ENCODE data around the gene DVL2.

DVL2 gene

DNA sequence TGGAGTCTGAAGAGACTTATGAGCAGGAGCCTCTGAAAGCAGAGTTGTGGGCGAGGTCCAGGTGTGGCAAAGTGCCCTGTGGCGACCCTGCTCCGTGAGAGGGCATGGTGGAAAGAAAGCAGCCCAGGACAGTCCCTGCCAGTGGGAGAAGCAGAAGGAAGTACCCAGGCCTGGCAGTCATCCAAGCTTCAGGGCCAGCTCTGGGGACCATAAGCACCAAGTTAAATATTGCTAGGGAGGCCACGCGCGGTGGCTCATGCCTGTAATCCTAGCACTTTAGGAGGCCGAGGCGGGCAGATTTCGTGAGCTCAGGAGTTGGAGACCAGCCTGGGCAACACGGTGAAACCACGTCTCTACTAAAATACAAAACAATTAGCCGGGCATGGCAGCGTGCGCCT, 50.2 kb downstream of the DVL2 start:
- ChIA-PET POLR2A (interaction anchor here (0.5 to 1.5 kb wide), 2 partner anchors 27 to 37 kb away, joined by 3 to 7 read pairs; no protein-coding TSS in a partner anchor), CTCF (interaction anchor here (0.6 to 1.5 kb wide), 2 partner anchors 19 to 138 kb away, joined by 3 to 4 read pairs; no protein-coding TSS in a partner anchor)
- Histone ChIP-seq H3K4me3 (ENCODE audit: low read depth, low read length) (no peak overlapping the region), H3K36me3 (ENCODE audit: control insufficient read depth in 2 of 2, insufficient read depth in 1 of 2, low read length in 2 of 2) (no peaks in the 10 kb centered on the region), H3K4me1 (ENCODE audit: control insufficient read depth, insufficient read depth, low read length) (no peaks in the 10 kb centered on the region; the same call in 1 of the 2 replicates), H3K9me3 (ENCODE audit: control insufficient read depth, insufficient read depth, low read depth, low read length) (no peaks in the 10 kb centered on the region), H3K27ac (ENCODE audit: extremely low read depth, low read depth, low read length) (no peak overlapping the region)
- TF ChIP-seq ZBTB48 (tag by site-specific recombination; IDR thresholded peaks at IDR 0.05): 0 out of 2 replicates have a peak, but pooled peaks have one; percentile 18
- TF ChIP-seq, protein P1, sequence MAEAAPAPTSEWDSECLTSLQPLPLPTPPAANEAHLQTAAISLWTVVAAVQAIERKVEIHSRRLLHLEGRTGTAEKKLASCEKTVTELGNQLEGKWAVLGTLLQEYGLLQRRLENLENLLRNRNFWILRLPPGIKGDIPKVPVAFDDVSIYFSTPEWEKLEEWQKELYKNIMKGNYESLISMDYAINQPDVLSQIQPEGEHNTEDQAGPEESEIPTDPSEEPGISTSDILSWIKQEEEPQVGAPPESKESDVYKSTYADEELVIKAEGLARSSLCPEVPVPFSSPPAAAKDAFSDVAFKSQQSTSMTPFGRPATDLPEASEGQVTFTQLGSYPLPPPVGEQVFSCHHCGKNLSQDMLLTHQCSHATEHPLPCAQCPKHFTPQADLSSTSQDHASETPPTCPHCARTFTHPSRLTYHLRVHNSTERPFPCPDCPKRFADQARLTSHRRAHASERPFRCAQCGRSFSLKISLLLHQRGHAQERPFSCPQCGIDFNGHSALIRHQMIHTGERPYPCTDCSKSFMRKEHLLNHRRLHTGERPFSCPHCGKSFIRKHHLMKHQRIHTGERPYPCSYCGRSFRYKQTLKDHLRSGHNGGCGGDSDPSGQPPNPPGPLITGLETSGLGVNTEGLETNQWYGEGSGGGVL (tag by site-specific recombination; IDR thresholded peaks at IDR 0.05): no peak

DNA sequence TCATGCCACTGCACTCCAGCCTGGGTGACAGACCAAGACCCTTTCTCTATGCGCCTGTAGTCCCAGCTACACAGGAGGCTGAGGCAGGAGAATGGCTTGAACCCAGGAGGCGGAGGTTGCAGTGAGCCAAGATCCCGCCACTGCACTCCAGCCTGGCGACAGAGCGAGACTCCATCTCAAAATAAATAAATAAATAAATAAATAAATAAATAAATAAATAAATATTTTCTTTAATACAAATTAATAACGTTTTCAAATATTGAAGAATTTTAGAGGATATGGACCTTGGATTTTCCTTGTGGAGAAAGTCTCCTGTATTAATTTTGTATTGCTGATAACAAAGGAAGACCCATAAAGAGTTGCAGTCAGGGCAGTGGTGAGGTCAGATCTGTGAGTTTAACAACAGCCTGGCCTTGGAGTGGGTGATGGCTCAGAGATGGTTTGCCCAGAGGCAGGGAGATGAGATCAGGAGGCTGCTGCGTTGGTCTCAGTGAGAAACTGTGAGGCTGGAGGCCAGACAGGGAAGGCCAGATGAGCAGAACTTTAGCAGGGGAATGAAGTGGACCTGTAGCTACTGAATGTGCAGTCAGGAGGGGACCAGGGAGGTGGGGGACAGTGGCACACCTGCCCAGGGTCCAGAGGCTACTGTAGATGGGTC, 50.8 kb downstream of the DVL2 start:
- Histone ChIP-seq H3K9me3 (ENCODE audit: control insufficient read depth, insufficient read depth, low read depth, low read length) (no peaks in the 10 kb centered on the region), H3K27ac (ENCODE audit: extremely low read depth, low read depth, low read length) (no peak overlapping the region), H3K4me1 (ENCODE audit: control insufficient read depth, insufficient read depth, low read length) (no peaks in the 10 kb centered on the region; the same call in 1 of the 2 replicates), H3K36me3 (ENCODE audit: control insufficient read depth in 2 of 2, insufficient read depth in 1 of 2, low read length in 2 of 2) (no peaks in the 10 kb centered on the region), H3K4me3 (ENCODE audit: low read depth, low read length) (no peak overlapping the region)
- POLR2A ChIA-PET: interaction anchor here (0.7 kb wide), 1 partner anchor 51 kb away, joined by 3 read pairs; the partner anchor contains the start of gene DVL2
- TF ChIP-seq, protein P2, sequence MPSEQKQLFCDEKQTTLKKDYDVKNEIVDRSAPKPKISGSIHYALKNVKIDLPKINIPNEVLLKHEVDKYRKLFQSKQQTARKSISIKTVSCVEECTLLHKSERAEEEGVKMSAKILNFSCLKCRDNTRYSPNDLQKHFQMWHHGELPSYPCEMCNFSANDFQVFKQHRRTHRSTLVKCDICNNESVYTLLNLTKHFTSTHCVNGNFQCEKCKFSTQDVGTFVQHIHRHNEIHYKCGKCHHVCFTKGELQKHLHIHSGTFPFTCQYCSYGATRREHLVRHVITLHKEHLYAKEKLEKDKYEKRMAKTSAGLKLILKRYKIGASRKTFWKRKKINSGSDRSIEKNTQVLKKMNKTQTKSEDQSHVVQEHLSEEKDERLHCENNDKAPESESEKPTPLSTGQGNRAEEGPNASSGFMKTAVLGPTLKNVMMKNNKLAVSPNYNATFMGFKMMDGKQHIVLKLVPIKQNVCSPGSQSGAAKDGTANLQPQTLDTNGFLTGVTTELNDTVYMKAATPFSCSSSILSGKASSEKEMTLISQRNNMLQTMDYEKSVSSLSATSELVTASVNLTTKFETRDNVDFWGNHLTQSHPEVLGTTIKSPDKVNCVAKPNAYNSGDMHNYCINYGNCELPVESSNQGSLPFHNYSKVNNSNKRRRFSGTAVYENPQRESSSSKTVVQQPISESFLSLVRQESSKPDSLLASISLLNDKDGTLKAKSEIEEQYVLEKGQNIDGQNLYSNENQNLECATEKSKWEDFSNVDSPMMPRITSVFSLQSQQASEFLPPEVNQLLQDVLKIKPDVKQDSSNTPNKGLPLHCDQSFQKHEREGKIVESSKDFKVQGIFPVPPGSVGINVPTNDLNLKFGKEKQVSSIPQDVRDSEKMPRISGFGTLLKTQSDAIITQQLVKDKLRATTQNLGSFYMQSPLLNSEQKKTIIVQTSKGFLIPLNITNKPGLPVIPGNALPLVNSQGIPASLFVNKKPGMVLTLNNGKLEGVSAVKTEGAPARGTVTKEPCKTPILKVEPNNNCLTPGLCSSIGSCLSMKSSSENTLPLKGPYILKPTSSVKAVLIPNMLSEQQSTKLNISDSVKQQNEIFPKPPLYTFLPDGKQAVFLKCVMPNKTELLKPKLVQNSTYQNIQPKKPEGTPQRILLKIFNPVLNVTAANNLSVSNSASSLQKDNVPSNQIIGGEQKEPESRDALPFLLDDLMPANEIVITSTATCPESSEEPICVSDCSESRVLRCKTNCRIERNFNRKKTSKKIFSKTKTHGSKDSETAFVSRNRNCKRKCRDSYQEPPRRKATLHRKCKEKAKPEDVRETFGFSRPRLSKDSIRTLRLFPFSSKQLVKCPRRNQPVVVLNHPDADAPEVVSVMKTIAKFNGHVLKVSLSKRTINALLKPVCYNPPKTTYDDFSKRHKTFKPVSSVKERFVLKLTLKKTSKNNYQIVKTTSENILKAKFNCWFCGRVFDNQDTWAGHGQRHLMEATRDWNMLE (tag by site-specific recombination; conservative IDR thresholded peaks at IDR 0.05; ENCODE audit: low read depth): peak; percentile 55
- TF ChIP-seq SCRT1 (tag by site-specific recombination; IDR thresholded peaks at IDR 0.05; ENCODE audit: borderline replicate concordance) (no peak), ZNF626 (tag by site-specific recombination; IDR thresholded peaks at IDR 0.05) (no peak), MEIS1 (CRISPR knock-in tag; IDR thresholded peaks at IDR 0.05; ENCODE audit: borderline replicate concordance) (no peak), ZNF211 (tag by site-specific recombination; IDR thresholded peaks at IDR 0.05; ENCODE audit: low read depth) (no peak), ZNF623 (tag by site-specific recombination; IDR thresholded peaks at IDR 0.05) (0 out of 2 replicates have a peak, but pooled peaks have one; percentile 27), ZNF133 (tag by site-specific recombination; IDR thresholded peaks at IDR 0.05) (no peak), ZNF473 (tag by site-specific recombination; IDR thresholded peaks at IDR 0.05) (no peak), ZNF664 (tag by site-specific recombination; IDR thresholded peaks at IDR 0.05) (no peak), ZBTB17 (tag by site-specific recombination; IDR thresholded peaks at IDR 0.05) (peak; percentile 45; the same call in 1 of the 2 replicates), ZNF394 (tag by site-specific recombination; IDR thresholded peaks at IDR 0.05; ENCODE audit: borderline replicate concordance) (peak; percentile 74; the same call in 1 of the 2 replicates), MZF1 (tag by site-specific recombination; IDR thresholded peaks at IDR 0.05; ENCODE audit: borderline replicate concordance) (no peak)
- TF ChIP-seq, protein P3, sequence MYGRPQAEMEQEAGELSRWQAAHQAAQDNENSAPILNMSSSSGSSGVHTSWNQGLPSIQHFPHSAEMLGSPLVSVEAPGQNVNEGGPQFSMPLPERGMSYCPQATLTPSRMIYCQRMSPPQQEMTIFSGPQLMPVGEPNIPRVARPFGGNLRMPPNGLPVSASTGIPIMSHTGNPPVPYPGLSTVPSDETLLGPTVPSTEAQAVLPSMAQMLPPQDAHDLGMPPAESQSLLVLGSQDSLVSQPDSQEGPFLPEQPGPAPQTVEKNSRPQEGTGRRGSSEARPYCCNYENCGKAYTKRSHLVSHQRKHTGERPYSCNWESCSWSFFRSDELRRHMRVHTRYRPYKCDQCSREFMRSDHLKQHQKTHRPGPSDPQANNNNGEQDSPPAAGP (tag by site-specific recombination; IDR thresholded peaks at IDR 0.05): no peak
- TF ChIP-seq, protein P4, sequence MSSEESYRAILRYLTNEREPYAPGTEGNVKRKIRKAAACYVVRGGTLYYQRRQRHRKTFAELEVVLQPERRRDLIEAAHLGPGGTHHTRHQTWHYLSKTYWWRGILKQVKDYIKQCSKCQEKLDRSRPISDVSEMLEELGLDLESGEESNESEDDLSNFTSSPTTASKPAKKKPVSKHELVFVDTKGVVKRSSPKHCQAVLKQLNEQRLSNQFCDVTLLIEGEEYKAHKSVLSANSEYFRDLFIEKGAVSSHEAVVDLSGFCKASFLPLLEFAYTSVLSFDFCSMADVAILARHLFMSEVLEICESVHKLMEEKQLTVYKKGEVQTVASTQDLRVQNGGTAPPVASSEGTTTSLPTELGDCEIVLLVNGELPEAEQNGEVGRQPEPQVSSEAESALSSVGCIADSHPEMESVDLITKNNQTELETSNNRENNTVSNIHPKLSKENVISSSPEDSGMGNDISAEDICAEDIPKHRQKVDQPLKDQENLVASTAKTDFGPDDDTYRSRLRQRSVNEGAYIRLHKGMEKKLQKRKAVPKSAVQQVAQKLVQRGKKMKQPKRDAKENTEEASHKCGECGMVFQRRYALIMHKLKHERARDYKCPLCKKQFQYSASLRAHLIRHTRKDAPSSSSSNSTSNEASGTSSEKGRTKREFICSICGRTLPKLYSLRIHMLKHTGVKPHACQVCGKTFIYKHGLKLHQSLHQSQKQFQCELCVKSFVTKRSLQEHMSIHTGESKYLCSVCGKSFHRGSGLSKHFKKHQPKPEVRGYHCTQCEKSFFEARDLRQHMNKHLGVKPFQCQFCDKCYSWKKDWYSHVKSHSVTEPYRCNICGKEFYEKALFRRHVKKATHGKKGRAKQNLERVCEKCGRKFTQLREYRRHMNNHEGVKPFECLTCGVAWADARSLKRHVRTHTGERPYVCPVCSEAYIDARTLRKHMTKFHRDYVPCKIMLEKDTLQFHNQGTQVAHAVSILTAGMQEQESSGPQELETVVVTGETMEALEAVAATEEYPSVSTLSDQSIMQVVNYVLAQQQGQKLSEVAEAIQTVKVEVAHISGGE (tag by site-specific recombination; conservative IDR thresholded peaks at IDR 0.05; ENCODE audit: low read depth): 0 out of 2 replicates have a peak, but pooled peaks have one; percentile 27
- CTCF ChIA-PET: interaction anchor here (0.5 to 1.5 kb wide), 4 partner anchors 127 to 378 kb away, joined by 3 to 4 read pairs (median 3); no protein-coding TSS in a partner anchor

Data from HEK293 (cell line).